Gastrocnemius medialis (tissue), 4 donors: ENCODE measurements around the gene RBKS. TPM values are rescaled to one million over a fixed set of nuclear protein-coding genes. Genes with fewer than 3 reads are reported as not detected.

ENCODE experiments used
- ATAC-seq, 2 donors: fragments of 150-250 bp; one replicate each; pipeline ENCODE4 v1.9.1; 2016
- DNase-seq, 2 donors: peaks; one replicate each; pipeline ENCODE4 v3.0.0-alpha.2; 2019
- H3K27ac ChIP-seq, 4 donors: fragments of 200-600 bp; sonication (generic); 1 replicate in 1 of 4; 2 replicates in 3 of 4; pipeline ENCODE4 v1.5.1; 2016 to 2018; ENCODE audit warnings: mild to moderate bottlenecking in 2 of 4, moderate library complexity in 1 of 4
- H3K27me3 ChIP-seq, 3 donors: fragments of 200-600 bp; sonication (generic) in 2 of 3; 1 replicate in 1 of 3; 2 replicates in 2 of 3; pipeline versions ENCODE4 v1.5.1 to v1.6.0; 2016 to 2019; ENCODE audit warnings: mild to moderate bottlenecking in 1 of 3, moderate library complexity in 1 of 3
- H3K36me3 ChIP-seq, 2 donors: fragments of 200-600 bp; sonication (generic) in 1 of 2; one replicate each; pipeline ENCODE4 v1.5.1; 2017 to 2018
- H3K4me1 ChIP-seq, 2 donors: fragments of 200-600 bp; sonication (generic) in 1 of 2; one replicate each; pipeline ENCODE4 v1.5.1; 2016 to 2017; ENCODE audit warnings: mild to moderate bottlenecking in 2 of 2
- H3K4me3 ChIP-seq, 4 donors: fragments of 200-600 bp; sonication (generic) in 3 of 4; 1 replicate in 1 of 4; 2 replicates in 3 of 4; pipeline ENCODE4 v1.5.1; 2016 to 2019; ENCODE audit warnings: mild to moderate bottlenecking in 2 of 4
- H3K9me3 ChIP-seq, 3 donors: fragments of 200-600 bp; sonication (generic) in 2 of 3; 1 replicate in 1 of 3; 2 replicates in 2 of 3; pipeline ENCODE4 v1.5.1; 2016 to 2019
- POLR2A ChIP-seq, 2 donors: fragments of 450-650 bp; IDR thresholded peaks; one replicate each; pipeline ENCODE4 v1.6.1; 2017; ENCODE audit warnings: antibody characterized with exemption in 2 of 2, mild to moderate bottlenecking in 2 of 2, moderate library complexity in 2 of 2
- in situ Hi-C, 4 donors: fragments of 200-750 bp; cut with MboI; loops; one replicate each; pipeline versions ENCODE4 v1.15.0 to v1.8.0; 2017; ENCODE audit warnings: low sequenced_read_pairs in 4 of 4
- intact Hi-C: fragments of 100-400 bp; cut with DNase I; formaldehyde crosslinking; loops from one replicate; pipeline ENCODE4 v1.15.1; 2023; ENCODE audit warnings: low total_unique reads
- total RNA-seq, 4 donors: library from RNA; depleted of rRNA; stranded (reverse); fragments of >200 nt; gene quantifications; one replicate each; pipeline versions ENCODE4 v1.1.0 to v1.2.3, GENCODE V29; 2016
- TF ChIP-seq, protein P1 (sequence below), 5 experiments: fragments of 450-650 bp in 3 of 5; fragments of 200-600 bp in 2 of 5; sonication (generic) in 2 of 5; IDR thresholded peaks in 4 of 5; conservative IDR thresholded peaks in 1 of 5; 1 replicate in 4 of 5; 2 replicates in 1 of 5; pipeline ENCODE4 v1.5.1; 2016 to 2019; ENCODE audit warnings: antibody characterized with exemption in 5 of 5, mild to moderate bottlenecking in 3 of 5, moderate library complexity in 3 of 5

The RBKS gene
- total RNA-seq, 4 donors from 2014 or later = 0.41 to 5.4 (median 3.0) TPM

DNA sequence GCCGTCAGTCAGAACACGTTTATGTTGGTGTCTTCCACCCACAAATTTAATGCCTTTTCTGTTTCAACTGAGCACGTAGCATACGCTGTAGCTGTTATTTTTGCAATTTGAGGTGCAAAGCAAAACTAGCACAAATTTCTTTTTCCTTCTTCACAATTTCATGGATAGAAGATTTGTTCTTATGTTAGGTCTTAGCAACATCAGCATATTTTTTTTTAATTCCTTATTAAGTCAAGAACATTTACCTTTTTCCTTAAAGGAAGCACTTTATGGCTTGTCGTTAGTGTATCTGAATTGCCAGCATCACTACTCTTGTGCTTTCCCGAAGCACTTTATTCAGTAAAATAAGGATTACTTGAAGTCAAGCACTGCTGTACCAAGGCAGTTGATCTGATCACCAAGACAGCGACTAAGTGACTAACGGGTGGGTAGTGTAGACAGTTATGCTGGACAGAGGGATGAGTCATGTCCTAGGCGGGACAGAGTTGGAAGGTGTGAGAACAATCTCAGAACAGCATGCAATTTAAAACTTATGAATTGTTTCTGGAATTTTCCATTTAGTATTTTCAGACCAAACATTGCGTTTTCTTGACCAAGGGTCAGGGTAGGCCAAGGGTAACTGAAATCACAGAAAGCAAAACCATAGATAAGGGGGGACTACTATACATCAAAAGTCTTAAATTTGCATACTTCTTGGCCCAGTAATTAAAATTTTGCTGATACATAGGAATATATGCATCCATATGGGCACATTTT lies 13.6 kb upstream of the RBKS start:
- in situ Hi-C loops = no loop called here

DNA sequence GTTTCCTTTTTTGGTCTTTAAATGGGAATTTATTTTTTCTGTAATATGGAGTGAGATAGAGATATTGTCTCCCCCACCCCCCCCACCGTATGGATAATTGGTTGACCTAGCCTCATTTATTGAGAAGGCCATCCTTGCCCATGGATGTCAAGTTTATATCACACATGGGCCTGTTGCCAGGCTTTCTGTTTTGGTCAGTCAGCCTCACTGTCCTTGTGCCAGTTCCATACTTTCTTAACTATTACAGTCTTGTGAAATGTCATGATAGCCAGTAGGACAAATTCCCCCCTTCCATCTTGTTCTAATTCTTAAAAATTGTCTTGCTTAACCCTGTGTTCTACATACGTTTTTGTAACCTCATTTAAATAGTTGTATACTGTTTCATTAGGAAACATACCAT lies 12.8 kb upstream of the RBKS start:
- ATAC-seq (no peak), DNase-seq (no peak)
- TF ChIP-seq, protein P1, sequence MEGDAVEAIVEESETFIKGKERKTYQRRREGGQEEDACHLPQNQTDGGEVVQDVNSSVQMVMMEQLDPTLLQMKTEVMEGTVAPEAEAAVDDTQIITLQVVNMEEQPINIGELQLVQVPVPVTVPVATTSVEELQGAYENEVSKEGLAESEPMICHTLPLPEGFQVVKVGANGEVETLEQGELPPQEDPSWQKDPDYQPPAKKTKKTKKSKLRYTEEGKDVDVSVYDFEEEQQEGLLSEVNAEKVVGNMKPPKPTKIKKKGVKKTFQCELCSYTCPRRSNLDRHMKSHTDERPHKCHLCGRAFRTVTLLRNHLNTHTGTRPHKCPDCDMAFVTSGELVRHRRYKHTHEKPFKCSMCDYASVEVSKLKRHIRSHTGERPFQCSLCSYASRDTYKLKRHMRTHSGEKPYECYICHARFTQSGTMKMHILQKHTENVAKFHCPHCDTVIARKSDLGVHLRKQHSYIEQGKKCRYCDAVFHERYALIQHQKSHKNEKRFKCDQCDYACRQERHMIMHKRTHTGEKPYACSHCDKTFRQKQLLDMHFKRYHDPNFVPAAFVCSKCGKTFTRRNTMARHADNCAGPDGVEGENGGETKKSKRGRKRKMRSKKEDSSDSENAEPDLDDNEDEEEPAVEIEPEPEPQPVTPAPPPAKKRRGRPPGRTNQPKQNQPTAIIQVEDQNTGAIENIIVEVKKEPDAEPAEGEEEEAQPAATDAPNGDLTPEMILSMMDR (IDR thresholded peaks at IDR 0.05 in 4 of 5, conservative IDR thresholded peaks at IDR 0.05 in 1 of 5) = no peak
- TF ChIP-seq POLR2A (IDR thresholded peaks at IDR 0.05) = no peak
- H3K36me3 ChIP-seq = no peaks in the 10 kb centered on the region
- H3K27me3 ChIP-seq = no peaks in the 10 kb centered on the region
- in situ Hi-C loops (no loop called here), intact Hi-C loops (loop anchor here (5.0 kb wide), 2 partner anchors 74 to 429 kb away; no protein-coding TSS in a partner anchor)
- peaks cover 42 to 46% of the 10 kb centered on the region in 2 donors for H3K4me1 ChIP-seq
- H3K27ac ChIP-seq = peak overlapping the region; percentile 74 to 86 (median 80)
- no peak overlapping the region for H3K4me3 ChIP-seq
- no peaks in the 10 kb centered on the region for H3K9me3 ChIP-seq

More for the DNA sequence above, 13.6 kb upstream of the RBKS start:
- Histone ChIP-seq H3K4me3 (no peak overlapping the region), H3K4me1 (peaks cover 42 to 46% of the 10 kb centered on the region in 2 donors), H3K27ac (peak overlapping the region; percentile 74 to 86 (median 80)), H3K27me3 (no peaks in the 10 kb centered on the region), H3K36me3 (no peaks in the 10 kb centered on the region), H3K9me3 (no peaks in the 10 kb centered on the region)
- peak in 1 of 2 donors; percentile 34 for DNase-seq
- TF ChIP-seq, protein P1 (IDR thresholded peaks at IDR 0.05 in 4 of 5, conservative IDR thresholded peaks at IDR 0.05 in 1 of 5) = no peak
- intact Hi-C loops = loop anchor here (5.0 kb wide), 2 partner anchors 73 to 428 kb away; no protein-coding TSS in a partner anchor
- peak; percentile 35 to 50 for ATAC-seq

DNA sequence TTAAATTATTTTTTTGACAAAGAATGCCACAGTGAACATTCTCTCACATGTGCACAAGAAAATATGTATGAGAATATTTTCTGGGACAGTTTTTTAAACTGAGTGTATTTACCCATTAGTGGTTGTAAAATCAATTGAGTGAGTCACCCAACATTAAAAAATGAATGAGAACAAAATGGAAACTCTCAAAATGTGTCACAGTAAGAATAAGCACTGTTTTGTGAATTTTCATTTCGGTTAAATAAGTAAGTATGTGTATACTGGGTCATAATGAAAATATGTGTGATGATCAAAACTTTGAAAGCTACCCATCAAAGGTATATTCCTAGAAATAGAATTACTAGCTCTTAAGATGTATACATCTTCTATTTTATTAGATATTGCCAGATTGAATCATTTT lies 11.9 kb upstream of the RBKS start:
- peak overlapping the region; percentile 74 to 86 (median 80) for H3K27ac ChIP-seq
- peaks cover 36 to 46% of the 10 kb centered on the region in 2 donors for H3K4me1 ChIP-seq
- ATAC-seq (no peak), DNase-seq (no peak)
- TF ChIP-seq POLR2A (IDR thresholded peaks at IDR 0.05) = no peak
- TF ChIP-seq, protein P1 (IDR thresholded peaks at IDR 0.05 in 4 of 5, conservative IDR thresholded peaks at IDR 0.05 in 1 of 5) = no peak
- H3K36me3 ChIP-seq = no peaks in the 10 kb centered on the region
- no peaks in the 10 kb centered on the region for H3K27me3 ChIP-seq
- H3K9me3 ChIP-seq = no peaks in the 10 kb centered on the region
- no peak overlapping the region for H3K4me3 ChIP-seq
- intact Hi-C loops (loop anchor here (5.0 kb wide), 2 partner anchors 75 to 430 kb away; no protein-coding TSS in a partner anchor), in situ Hi-C loops (no loop called here)

DNA sequence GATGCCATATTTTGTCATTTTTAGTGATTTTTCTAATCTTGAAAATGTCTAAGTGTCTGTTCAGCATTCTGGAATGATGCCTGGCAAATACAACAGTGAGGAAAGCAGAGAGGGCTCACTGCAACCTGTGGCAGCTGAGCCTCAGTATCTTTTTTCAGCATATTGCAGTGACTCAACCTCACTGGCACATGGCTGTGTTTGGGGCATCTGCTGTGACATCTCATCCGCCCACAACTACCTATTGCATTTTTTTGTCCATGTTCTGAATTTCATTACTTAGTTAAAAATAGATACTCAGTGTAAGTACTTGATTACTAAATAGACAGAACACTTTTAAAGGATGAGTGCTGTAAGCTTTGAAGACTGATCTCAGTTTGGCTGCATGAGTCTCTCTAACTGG lies 11.0 kb upstream of the RBKS start:
- Histone ChIP-seq H3K4me1 (peaks cover 30 to 38% of the 10 kb centered on the region in 2 donors), H3K27ac (peak overlapping the region; percentile 74 to 86 (median 80)), H3K9me3 (no peaks in the 10 kb centered on the region), H3K36me3 (peaks cover 0 to 7% of the 10 kb centered on the region in 2 donors), H3K4me3 (no peak overlapping the region), H3K27me3 (no peaks in the 10 kb centered on the region)
- intact Hi-C loops = loop anchor here (5.0 kb wide), 2 partner anchors 76 to 431 kb away; no protein-coding TSS in a partner anchor
- peak; percentile 80 to 88 for DNase-seq
- in situ Hi-C loops = no loop called here
- TF ChIP-seq, protein P1 (IDR thresholded peaks at IDR 0.05 in 4 of 5, conservative IDR thresholded peaks at IDR 0.05 in 1 of 5) = no peak
- no peak for TF ChIP-seq POLR2A (IDR thresholded peaks at IDR 0.05)
- peak; percentile 97 to 98 for ATAC-seq
